HepG2 (cell line): ENCODE measurements around the gene NODAL. TPM values are rescaled to one million over a fixed set of nuclear protein-coding genes. Genes with fewer than 3 reads are reported as not detected.

ENCODE experiments used
- ATAC-seq: fragments of 200-7000 bp; cut with Tn5 transposase; 3 replicates; pipeline ENCODE4 v1.9.1; 2020; ENCODE audit warnings: mild to moderate bottlenecking, moderate library complexity
- BruUV-seq: library from RNA; stranded (reverse); fragments of 400-500 nt; replicated peaks from 2 replicates; lab custom pipeline; 2021; lab: Mats Ljungman, UMichigan
- CTCF ChIA-PET: fragments of 300-600 bp; formaldehyde crosslinking; extraction: SDS; loops from one replicate; lab custom pipeline; 2021; ENCODE audit warnings: low total read pairs, inconsistent platforms, low intra/inter-chr PET ratio; lab: Yijun Ruan, JAX
- POLR2A ChIA-PET: fragments of 350-600 bp; sonication (Branson Sonifier 250); formaldehyde crosslinking; loops from one replicate; lab custom pipeline; 2020; ENCODE audit warnings: antibody characterized with exemption, inconsistent platforms; lab: Yijun Ruan, JAX
- DNase-seq: peaks from one replicate; pipeline ENCODE4 v3.0.0-alpha.2; 2015; ENCODE audit warnings: low spot score
- FAIRE-seq: peaks from 3 replicates; lab custom pipeline; 2011; peaks lifted over from hg19 to GRCh38; lab: Jason Lieb, UNC
- H2AFZ ChIP-seq: one replicate; pipeline ENCODE4 v1.6.1; 2011; ENCODE audit warnings: low read length, inconsistent platforms
- H3K27ac ChIP-seq: fragments of 300-600 bp; 3 replicates; pipeline ENCODE4 v1.8.0; 2011; ENCODE audit warnings: mixed run types, mild to moderate bottlenecking, mixed read lengths, low read length, inconsistent platforms; ENCODE audit not compliant: insufficient read depth; ENCODE audit errors: extremely low read length
- H3K27me3 ChIP-seq, 2 experiments: fragments of 200-600 bp in 1 of 2; 2 replicates in 1 of 2; 3 replicates in 1 of 2; pipeline versions ENCODE4 v1.6.0 to v1.8.0; 2011; ENCODE audit warnings: low read length in 2 of 2, mild to moderate bottlenecking in 2 of 2, moderate library complexity in 2 of 2, inconsistent platforms in 1 of 2; ENCODE audit not compliant: insufficient read depth in 2 of 2, control insufficient read depth in 1 of 2
- H3K36me3 ChIP-seq, 2 experiments: fragments of 200-600 bp in 1 of 2; replicated peaks in 1 of 2; 2 replicates in 1 of 2; 3 replicates in 1 of 2; pipeline versions ENCODE4 v1.5.1 to v1.8.0; 2011; ENCODE audit warnings: low read length in 2 of 2, inconsistent platforms in 1 of 2; ENCODE audit not compliant: insufficient read depth in 2 of 2, control insufficient read depth in 1 of 2
- H3K4me1 ChIP-seq: 2 replicates; pipeline ENCODE4 v1.5.1; 2012; ENCODE audit warnings: low read length, inconsistent platforms; ENCODE audit not compliant: insufficient read depth
- H3K4me2 ChIP-seq: 2 replicates; pipeline ENCODE4 v1.6.0; 2011; ENCODE audit warnings: low read depth, low read length, inconsistent platforms
- H3K4me3 ChIP-seq, 3 experiments: fragments of 200-600 bp in 1 of 3; sonication (generic), shearing (Covaris generic) in 1 of 3; replicated peaks in 1 of 3; 2 replicates each; pipeline ENCODE4 v1.5.1; 2011 to 2016; ENCODE audit warnings: low read length in 3 of 3, inconsistent platforms in 2 of 3, low read depth in 2 of 3, mild to moderate bottlenecking in 2 of 3, control low read depth in 1 of 3, mixed read lengths in 1 of 3; ENCODE audit not compliant: insufficient read depth in 1 of 3
- H3K79me2 ChIP-seq: one replicate; pipeline ENCODE4 v1.6.1; 2011; ENCODE audit warnings: low read length, inconsistent platforms; ENCODE audit not compliant: insufficient read depth
- H3K9ac ChIP-seq: 2 replicates; pipeline ENCODE4 v1.6.0; 2011; ENCODE audit warnings: mild to moderate bottlenecking, low read depth, low read length, inconsistent platforms; ENCODE audit not compliant: insufficient read depth
- H3K9me3 ChIP-seq: 2 replicates; pipeline ENCODE4 v1.5.1; 2012; ENCODE audit warnings: mild to moderate bottlenecking, low read length
- H4K20me1 ChIP-seq: 2 replicates; pipeline ENCODE4 v1.6.0; 2011; ENCODE audit warnings: inconsistent platforms, mild to moderate bottlenecking, low read length, moderate library complexity; ENCODE audit not compliant: insufficient read depth
- AGO2 ChIP-seq: fragments of 200-400 bp; formaldehyde crosslinking; optimal IDR thresholded peaks from 2 replicates; pipeline ENCODE3; 2017; ENCODE audit warnings: mild to moderate bottlenecking, low read depth, low read length, moderate library complexity
- HOXA5 ChIP-seq: sonication (generic); formaldehyde crosslinking; IDR thresholded peaks from 2 replicates; pipeline ENCODE4 v1.4.0; 2020; ENCODE audit warnings: missing genetic modification reagents
- NFIC ChIP-seq: IDR thresholded peaks from 2 replicates; pipeline ENCODE4 v1.6.1; 2012; ENCODE audit warnings: mild to moderate bottlenecking, low read length, inconsistent platforms
- NONO ChIP-seq, 2 experiments: fragments of 450-650 bp in 1 of 2; sonication (generic) in 1 of 2; formaldehyde crosslinking in 1 of 2; IDR thresholded peaks in 1 of 2; conservative IDR thresholded peaks in 1 of 2; 2 replicates each; pipeline versions ENCODE4 v1.6.1 to v1.8.0; 2017 to 2022; ENCODE audit warnings: mild to moderate bottlenecking in 1 of 2, missing genetic modification reagents in 1 of 2, moderate library complexity in 1 of 2
- RFX5 ChIP-seq: IDR thresholded peaks from 2 replicates; pipeline ENCODE4 v1.6.1; 2011; ENCODE audit warnings: low read depth, low read length, improper control_type of control experiment
- SIX4 ChIP-seq: sonication (generic); formaldehyde crosslinking; IDR thresholded peaks from 2 replicates; pipeline ENCODE4 v1.4.0; 2020; ENCODE audit warnings: missing genetic modification reagents
- ZFAT ChIP-seq: sonication (generic); formaldehyde crosslinking; conservative IDR thresholded peaks from 2 replicates; pipeline ENCODE4 v1.8.1; 2023; ENCODE audit warnings: missing genetic modification reagents, inconsistent platforms
- ZFP36L1 ChIP-seq: sonication (generic); formaldehyde crosslinking; IDR thresholded peaks from 2 replicates; pipeline ENCODE4 v1.8.0; 2022; ENCODE audit warnings: mild to moderate bottlenecking, missing genetic modification reagents, moderate library complexity
- ZSCAN22 ChIP-seq: sonication (generic); formaldehyde crosslinking; IDR thresholded peaks from 2 replicates; pipeline ENCODE4 v1.4.0; 2020; ENCODE audit warnings: mild to moderate bottlenecking, missing genetic modification reagents
- WGBS: methylation state at CpG from one replicate; pipeline ENCODE4 v1.1.6; 2017; ENCODE audit warnings: low lambda C conversion rate; 5-methylcytosine and 5-hydroxymethylcytosine counted together
- in situ Hi-C: cut with HindIII; loops from 2 replicates; pipeline ENCODE4 v1.10.0; 2017; ENCODE audit warnings: low pct_unique_long_range_greater_than_20kb; ENCODE audit not compliant: extremely low pct_ligation_motif_present
- intact Hi-C: fragments of 100-400 bp; cut with micrococcal nuclease; formaldehyde crosslinking; loops from one replicate; pipeline ENCODE4 v1.10.0; 2022; ENCODE audit not compliant: unreplicated experiment
- polyA plus RNA-seq, 8 experiments: library from polyadenylated mRNA; depleted of rRNA in 3 of 8; stranded (reverse) in 7 of 8; unstranded in 1 of 8; fragments of >200 nt; fragmentation: Illumina TruSeq in 4 of 8; extraction: Trizol in 4 of 8; gene quantifications; 2 replicates each; pipeline versions ENCODE4 v1.2.1 to v1.2.3, GENCODE V29; 2011 to 2016; ENCODE audit warnings: low read depth in 4 of 8, missing spikeins in 1 of 8, mixed read lengths in 1 of 8; ENCODE audit not compliant: insufficient read depth in 1 of 8
- total RNA-seq, 5 experiments: library from RNA; depleted of rRNA; stranded (reverse); fragments of >200 nt; fragmentation: Illumina TruSeq; extraction: Trizol; gene quantifications; 2 replicates each; pipeline ENCODE4 v1.2.3, GENCODE V29; 2016; ENCODE audit warnings: low read depth in 1 of 5
- TF ChIP-seq, protein P1 (sequence below): sonication (generic); formaldehyde crosslinking; IDR thresholded peaks from 2 replicates; pipeline ENCODE4 v1.4.0; 2020; ENCODE audit warnings: missing genetic modification reagents

Gene NODAL
- total and polyA plus RNA-seq, 2 of the 13 experiments (the other 11 are each of a cell fraction or from before 2014, with no cell fraction given) = not detected

DNA sequence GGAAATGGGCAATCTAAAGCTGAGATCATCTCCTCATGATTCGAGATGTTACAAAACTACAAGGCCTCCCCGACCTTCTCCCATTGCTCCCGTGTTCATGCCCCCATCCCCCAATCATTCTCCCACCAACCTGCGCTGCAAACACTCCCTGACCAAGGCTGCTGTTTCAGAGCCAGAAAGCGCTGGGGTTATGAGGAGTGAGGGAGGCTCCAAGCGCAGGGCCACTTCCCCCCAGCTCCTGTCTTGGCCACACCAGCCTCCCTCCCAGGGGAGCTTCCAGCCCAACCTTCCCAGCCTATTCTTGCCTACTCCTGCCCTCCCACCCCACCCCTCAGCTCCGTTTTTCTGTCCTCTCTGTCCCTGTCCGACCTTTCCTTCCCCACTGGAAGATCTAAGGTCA is 14.7 kb upstream of the NODAL start:
- Histone ChIP-seq H3K4me2 (no peak overlapping the region), H3K79me2 (no peaks in the 10 kb centered on the region), H2AFZ (no peak overlapping the region), H3K27me3 (peaks cover 1 to 30% of the 10 kb centered on the region in 2 experiments; a peak in 4 of 5 replicates), H4K20me1 (no peaks in the 10 kb centered on the region), H3K27ac (no peak overlapping the region), H3K4me3 (no peak overlapping the region), H3K9ac (no peak overlapping the region), H3K4me1 (no peaks in the 10 kb centered on the region), H3K9me3 (no peaks in the 10 kb centered on the region), H3K36me3 (no peaks in the 10 kb centered on the region)
- in situ Hi-C loops = no loop called here
- DNase-seq = no peak
- ChIA-PET POLR2A (no interaction called here), CTCF (no interaction called here)
- no peak for ATAC-seq
- no TSS peak for BruUV-seq
- 23% methylated on average over 8 of the region's 8 CpGs for WGBS
- TF ChIP-seq, protein P1, sequence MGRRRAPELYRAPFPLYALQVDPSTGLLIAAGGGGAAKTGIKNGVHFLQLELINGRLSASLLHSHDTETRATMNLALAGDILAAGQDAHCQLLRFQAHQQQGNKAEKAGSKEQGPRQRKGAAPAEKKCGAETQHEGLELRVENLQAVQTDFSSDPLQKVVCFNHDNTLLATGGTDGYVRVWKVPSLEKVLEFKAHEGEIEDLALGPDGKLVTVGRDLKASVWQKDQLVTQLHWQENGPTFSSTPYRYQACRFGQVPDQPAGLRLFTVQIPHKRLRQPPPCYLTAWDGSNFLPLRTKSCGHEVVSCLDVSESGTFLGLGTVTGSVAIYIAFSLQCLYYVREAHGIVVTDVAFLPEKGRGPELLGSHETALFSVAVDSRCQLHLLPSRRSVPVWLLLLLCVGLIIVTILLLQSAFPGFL (CRISPR knock-in tag) = no peak
- TF ChIP-seq HOXA5 (CRISPR knock-in tag) = no peak
- no peak for TF ChIP-seq ZFP36L1
- TF ChIP-seq AGO2 = no peak
- TF ChIP-seq ZFAT (CRISPR knock-in tag) = no peak
- no peak for TF ChIP-seq NONO (IDR thresholded peaks at IDR 0.05)
- no peak for TF ChIP-seq NONO (CRISPR knock-in tag; conservative IDR thresholded peaks at IDR 0.05)
- no peak for TF ChIP-seq SIX4 (CRISPR knock-in tag)
- TF ChIP-seq RFX5 = no peak
- no peak for TF ChIP-seq ZSCAN22 (CRISPR knock-in tag)
- TF ChIP-seq NFIC = no peak
- intact Hi-C loops = no loop called here
- FAIRE-seq = no peak
